B cell (primary cell): ENCODE results near the gene SLC1A2. TPM values are rescaled to one million over a fixed set of nuclear protein-coding genes. Genes with fewer than 3 reads are reported as not detected.

ENCODE experiments used
- ATAC-seq: fragments of 200-7000 bp; cut with Tn5 transposase; one replicate; pipeline ENCODE4 v1.10.0; 2021; ENCODE audit warnings: low read depth, mild to moderate bottlenecking, moderate number of reproducible peaks, moderate library complexity
- CTCF ChIA-PET: fragments of 350-600 bp; sonication (Branson Sonifier 250); formaldehyde crosslinking; loops from one replicate; lab custom pipeline; 2021; ENCODE audit warnings: antibody characterized with exemption, inconsistent platforms; lab: Charles Lee
- POLR2A ChIA-PET: fragments of 350-600 bp; sonication (Branson Sonifier 250); formaldehyde crosslinking; loops from one replicate; lab custom pipeline; 2021; ENCODE audit warnings: antibody characterized with exemption; lab: Charles Lee
- DNase-seq: peaks from one replicate; pipeline ENCODE4 v3.0.0; 2013
- H2AFZ ChIP-seq: 2 replicates; pipeline ENCODE4 v1.6.1; 2012; ENCODE audit warnings: mild to moderate bottlenecking, low read depth, low read length; ENCODE audit not compliant: insufficient read depth, poor library complexity, severe bottlenecking
- H3K27ac ChIP-seq, 2 donors: 1 replicate in 1 of 2; 2 replicates in 1 of 2; pipeline ENCODE4 v1.5.1; 2012 to 2013; ENCODE audit warnings: low read length in 2 of 2, mild to moderate bottlenecking in 2 of 2, moderate library complexity in 1 of 2
- H3K27me3 ChIP-seq, 4 experiments: fragments of 200-600 bp in 1 of 4; sonication (generic) in 1 of 4; replicated peaks in 1 of 4; 1 replicate in 2 of 4; 2 replicates in 2 of 4; pipeline versions ENCODE4 v1.6.1 to v1.7.0; 2013 to 2016; ENCODE audit warnings: low read length in 3 of 4, mild to moderate bottlenecking in 2 of 4, mixed read lengths in 1 of 4, moderate library complexity in 1 of 4; ENCODE audit not compliant: insufficient read depth in 4 of 4, control insufficient read depth in 3 of 4; ENCODE audit errors: control extremely low read depth in 1 of 4
- H3K36me3 ChIP-seq, 2 experiments: replicated peaks in 1 of 2; 1 replicate in 1 of 2; 2 replicates in 1 of 2; pipeline versions ENCODE4 v1.6.1 to v1.7.1; 2013; ENCODE audit warnings: low read length in 1 of 2; ENCODE audit not compliant: insufficient read depth in 2 of 2, control insufficient read depth in 1 of 2; ENCODE audit errors: control extremely low read depth in 1 of 2, extremely low read depth in 1 of 2
- H3K4me1 ChIP-seq, 2 donors: fragments of 200-600 bp in 1 of 2; sonication (generic) in 1 of 2; 1 replicate in 1 of 2; 2 replicates in 1 of 2; pipeline versions ENCODE4 v1.5.1 to v1.6.1; 2013 to 2017; ENCODE audit warnings: low read length in 2 of 2; ENCODE audit not compliant: control insufficient read depth in 2 of 2, insufficient read depth in 2 of 2
- H3K4me2 ChIP-seq: replicated peaks from 2 replicates; pipeline ENCODE3; 2012; ENCODE audit warnings: mild to moderate bottlenecking, low read depth, low read length; ENCODE audit not compliant: poor library complexity, severe bottlenecking
- H3K4me3 ChIP-seq, 5 experiments: fragments of 200-600 bp in 1 of 5; sonication (generic) in 1 of 5; 1 replicate in 3 of 5; 2 replicates in 2 of 5; pipeline versions ENCODE4 v1.5.1 to v1.7.0; 2011 to 2016; ENCODE audit warnings: low read length in 4 of 5, mild to moderate bottlenecking in 4 of 5, low read depth in 2 of 5, control low read depth in 1 of 5, moderate library complexity in 1 of 5; ENCODE audit not compliant: insufficient read depth in 1 of 5; ENCODE audit errors: control extremely low read depth in 1 of 5, extremely low read depth in 1 of 5
- H3K79me2 ChIP-seq: fragments of 200-600 bp; sonication (generic); one replicate; pipeline ENCODE4 v1.6.0; 2016; ENCODE audit warnings: low read length; ENCODE audit not compliant: control insufficient read depth, insufficient read depth
- H3K9ac ChIP-seq: fragments of 200-600 bp; sonication (generic); 2 replicates; pipeline ENCODE4 v1.6.1; 2017; ENCODE audit warnings: mild to moderate bottlenecking, low read length, moderate library complexity
- H3K9me3 ChIP-seq, 3 donors: one replicate each; pipeline versions ENCODE4 v1.6.1 to v1.7.1; 2013; ENCODE audit warnings: low read length in 2 of 3; ENCODE audit not compliant: control insufficient read depth in 2 of 3, insufficient read depth in 1 of 3; ENCODE audit errors: control extremely low read depth in 1 of 3
- H4K20me1 ChIP-seq: 2 replicates; pipeline ENCODE4 v1.6.0; 2012; ENCODE audit warnings: mild to moderate bottlenecking, low read length; ENCODE audit not compliant: insufficient read depth, control insufficient read depth, poor library complexity, severe bottlenecking
- H3K27ac Mint-ChIP-seq: one replicate; pipeline ENCODE4 v1.8.0; 2021; ENCODE audit warnings: mixed read lengths
- H3K27me3 Mint-ChIP-seq: one replicate; pipeline ENCODE4 v1.8.0; 2021; ENCODE audit warnings: mixed read lengths
- H3K4me1 Mint-ChIP-seq: one replicate; pipeline ENCODE4 v1.8.0; 2021; ENCODE audit warnings: mixed read lengths
- H3K4me3 Mint-ChIP-seq: one replicate; pipeline ENCODE4 v1.8.0; 2021; ENCODE audit warnings: mixed read lengths
- H3K9me3 Mint-ChIP-seq: one replicate; pipeline ENCODE4 v1.8.0; 2022; ENCODE audit warnings: mixed read lengths; ENCODE audit not compliant: insufficient read depth
- CTCF ChIP-seq: fragments of 200-600 bp; IDR thresholded peaks from one replicate; pipeline ENCODE4 v1.8.0; 2022; ENCODE audit warnings: antibody characterized with exemption, mild to moderate bottlenecking
- EZH2 ChIP-seq: IDR thresholded peaks from 2 replicates; pipeline ENCODE4 v1.6.1; 2012; ENCODE audit warnings: borderline replicate concordance, low read depth, mild to moderate bottlenecking, moderate library complexity, low read length; ENCODE audit not compliant: insufficient read depth, poor library complexity, severe bottlenecking
- WGBS: methylation state at CpG from one replicate; pipeline ENCODE4 v1.1.5; 2013; ENCODE audit warnings: missing lambda C conversion rate; ENCODE audit not compliant: insufficient coverage; 5-methylcytosine and 5-hydroxymethylcytosine counted together
- intact Hi-C: fragments of 100-400 bp; cut with micrococcal nuclease; formaldehyde crosslinking; loops from one replicate; pipeline ENCODE4 v1.10.0; 2022
- polyA plus RNA-seq: library from polyadenylated mRNA; depleted of rRNA; stranded (reverse); fragments of >200 nt; gene quantifications from 2 replicates; pipeline ENCODE4 v1.2.3, GENCODE V29; 2012
- total RNA-seq, 2 donors: library from RNA; stranded (reverse); fragments of 120-200 nt in 1 of 2; gene quantifications; 1 replicate in 1 of 2; 2 replicates in 1 of 2; pipeline versions ENCODE4 v1.2.3 to v1.2.4, GENCODE V29; 2013 to 2022

SLC1A2 gene
- total and polyA plus RNA-seq, 2 donors (not counting 1 experiment from before 2014, with no cell fraction given): not detected

GRCh38 chr11:35302398-35302797 lies 117.0 kb downstream of the SLC1A2 start:
- H3K27ac Mint-ChIP-seq: no peak overlapping the region
- Histone ChIP-seq H3K4me3 (no peak overlapping the region), H3K27ac (no peak overlapping the region), H4K20me1 (no peaks in the 10 kb centered on the region), H3K9me3 (no peaks in the 10 kb centered on the region), H2AFZ (no peak overlapping the region), H3K79me2 (no peaks in the 10 kb centered on the region), H3K27me3 (no peaks in the 10 kb centered on the region), H3K36me3 (no peaks in the 10 kb centered on the region), H3K9ac (no peak overlapping the region), H3K4me1 (peaks cover 6 to 9% of the 10 kb centered on the region in 2 donors), H3K4me2 (no peak overlapping the region)
- intact Hi-C loops: loop anchor here (10.0 kb wide), 1 partner anchor 308 kb away; no protein-coding TSS in a partner anchor
- POLR2A ChIA-PET: no interaction called here
- 99% methylated on average over 4 of the region's 4 CpGs for WGBS
- H3K27me3 Mint-ChIP-seq: no peaks in the 10 kb centered on the region
- DNase-seq (no peak), ATAC-seq (no peak)
- H3K4me1 Mint-ChIP-seq: peaks cover 7% of the 10 kb centered on the region
- no peak overlapping the region for H3K4me3 Mint-ChIP-seq
- CTCF ChIA-PET: no interaction called here
- no peak for TF ChIP-seq EZH2
- TF ChIP-seq CTCF: no peak
- H3K9me3 Mint-ChIP-seq: no peaks in the 10 kb centered on the region

GRCh38 chr11:35298369-35298768 lies 121.0 kb downstream of the SLC1A2 start:
- CTCF ChIA-PET: interaction anchor here (1.0 to 1.3 kb wide), 2 partner anchors 9 to 372 kb away, joined by 4 read pairs; no protein-coding TSS in a partner anchor
- Mint-ChIP-seq H3K27me3 (no peaks in the 10 kb centered on the region), H3K4me3 (no peak overlapping the region), H3K9me3 (no peaks in the 10 kb centered on the region), H3K27ac (no peak overlapping the region), H3K4me1 (no peaks in the 10 kb centered on the region)
- Histone ChIP-seq H3K79me2 (no peaks in the 10 kb centered on the region), H3K27ac (no peak overlapping the region), H3K4me3 (no peak overlapping the region), H3K36me3 (no peaks in the 10 kb centered on the region), H3K9me3 (no peaks in the 10 kb centered on the region), H3K4me2 (no peak overlapping the region), H3K4me1 (no peaks in the 10 kb centered on the region), H3K27me3 (no peaks in the 10 kb centered on the region), H3K9ac (no peak overlapping the region), H2AFZ (no peak overlapping the region), H4K20me1 (no peaks in the 10 kb centered on the region)
- WGBS: no CpG with 5 or more reads among the region's 1 CpG
- POLR2A ChIA-PET: no interaction called here
- TF ChIP-seq CTCF (no peak), EZH2 (no peak)
- ATAC-seq (no peak), DNase-seq (no peak)
- intact Hi-C loops: no loop called here
